Uterus (tissue), 2 donors: ENCODE results near the gene ARID5B.

ENCODE experiments used
- POLR2A ChIP-seq, 2 donors: fragments of 450-650 bp; IDR thresholded peaks; one replicate each; pipeline ENCODE4 v1.6.1; 2016; ENCODE audit warnings: antibody characterized with exemption in 2 of 2, mild to moderate bottlenecking in 1 of 2, moderate library complexity in 1 of 2
- TF ChIP-seq, protein P1 (sequence below), 4 experiments: fragments of 200-600 bp in 2 of 4; fragments of 450-650 bp in 2 of 4; sonication (generic) in 2 of 4; IDR thresholded peaks; one replicate each; pipeline ENCODE4 v1.5.1; 2016 to 2019; ENCODE audit warnings: antibody characterized with exemption in 4 of 4, mild to moderate bottlenecking in 2 of 4, moderate library complexity in 1 of 4

GRCh38 chr10:61911425-61911824 is 9.9 kb downstream of the ARID5B start:
- TF ChIP-seq, protein P1, sequence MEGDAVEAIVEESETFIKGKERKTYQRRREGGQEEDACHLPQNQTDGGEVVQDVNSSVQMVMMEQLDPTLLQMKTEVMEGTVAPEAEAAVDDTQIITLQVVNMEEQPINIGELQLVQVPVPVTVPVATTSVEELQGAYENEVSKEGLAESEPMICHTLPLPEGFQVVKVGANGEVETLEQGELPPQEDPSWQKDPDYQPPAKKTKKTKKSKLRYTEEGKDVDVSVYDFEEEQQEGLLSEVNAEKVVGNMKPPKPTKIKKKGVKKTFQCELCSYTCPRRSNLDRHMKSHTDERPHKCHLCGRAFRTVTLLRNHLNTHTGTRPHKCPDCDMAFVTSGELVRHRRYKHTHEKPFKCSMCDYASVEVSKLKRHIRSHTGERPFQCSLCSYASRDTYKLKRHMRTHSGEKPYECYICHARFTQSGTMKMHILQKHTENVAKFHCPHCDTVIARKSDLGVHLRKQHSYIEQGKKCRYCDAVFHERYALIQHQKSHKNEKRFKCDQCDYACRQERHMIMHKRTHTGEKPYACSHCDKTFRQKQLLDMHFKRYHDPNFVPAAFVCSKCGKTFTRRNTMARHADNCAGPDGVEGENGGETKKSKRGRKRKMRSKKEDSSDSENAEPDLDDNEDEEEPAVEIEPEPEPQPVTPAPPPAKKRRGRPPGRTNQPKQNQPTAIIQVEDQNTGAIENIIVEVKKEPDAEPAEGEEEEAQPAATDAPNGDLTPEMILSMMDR (IDR thresholded peaks at IDR 0.05): no peak
- TF ChIP-seq POLR2A (IDR thresholded peaks at IDR 0.05): no peak
